ENCODE results near the gene CDKN1A.

The CDKN1A gene

DNA sequence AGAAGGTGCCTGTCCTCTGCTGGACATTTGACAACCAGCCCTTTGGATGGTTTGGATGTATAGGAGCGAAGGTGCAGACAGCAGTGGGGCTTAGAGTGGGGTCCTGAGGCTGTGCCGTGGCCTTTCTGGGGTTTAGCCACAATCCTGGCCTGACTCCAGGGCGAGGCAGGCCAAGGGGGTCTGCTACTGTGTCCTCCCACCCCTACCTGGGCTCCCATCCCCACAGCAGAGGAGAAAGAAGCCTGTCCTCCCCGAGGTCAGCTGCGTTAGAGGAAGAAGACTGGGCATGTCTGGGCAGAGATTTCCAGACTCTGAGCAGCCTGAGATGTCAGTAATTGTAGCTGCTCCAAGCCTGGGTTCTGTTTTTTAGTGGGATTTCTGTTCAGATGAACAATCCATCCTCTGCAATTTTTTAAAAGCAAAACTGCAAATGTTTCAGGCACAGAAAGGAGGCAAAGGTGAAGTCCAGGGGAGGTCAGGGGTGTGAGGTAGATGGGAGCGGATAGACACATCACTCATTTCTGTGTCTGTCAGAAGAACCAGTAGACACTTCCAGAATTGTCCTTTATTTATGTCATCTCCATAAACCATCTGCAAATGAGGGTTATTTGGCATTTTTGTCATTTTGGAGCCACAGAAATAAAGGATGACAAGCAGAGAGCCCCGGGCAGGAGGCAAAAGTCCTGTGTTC is 1.3 kb upstream of the CDKN1A start:
- DNase-seq (ENCODE audit: low read depth in 3 of 3): no peak

- DNase-seq (ENCODE audit: low read depth in 3 of 3): no peak
These were observed 594 bp upstream of the CDKN1A start for GRCh38 chr6:36677753-36678487.

GRCh38 chr6:36679043-36679833 is 724 bp downstream of the CDKN1A start:
- no peak for DNase-seq (ENCODE audit: low read depth in 3 of 3)

DNA sequence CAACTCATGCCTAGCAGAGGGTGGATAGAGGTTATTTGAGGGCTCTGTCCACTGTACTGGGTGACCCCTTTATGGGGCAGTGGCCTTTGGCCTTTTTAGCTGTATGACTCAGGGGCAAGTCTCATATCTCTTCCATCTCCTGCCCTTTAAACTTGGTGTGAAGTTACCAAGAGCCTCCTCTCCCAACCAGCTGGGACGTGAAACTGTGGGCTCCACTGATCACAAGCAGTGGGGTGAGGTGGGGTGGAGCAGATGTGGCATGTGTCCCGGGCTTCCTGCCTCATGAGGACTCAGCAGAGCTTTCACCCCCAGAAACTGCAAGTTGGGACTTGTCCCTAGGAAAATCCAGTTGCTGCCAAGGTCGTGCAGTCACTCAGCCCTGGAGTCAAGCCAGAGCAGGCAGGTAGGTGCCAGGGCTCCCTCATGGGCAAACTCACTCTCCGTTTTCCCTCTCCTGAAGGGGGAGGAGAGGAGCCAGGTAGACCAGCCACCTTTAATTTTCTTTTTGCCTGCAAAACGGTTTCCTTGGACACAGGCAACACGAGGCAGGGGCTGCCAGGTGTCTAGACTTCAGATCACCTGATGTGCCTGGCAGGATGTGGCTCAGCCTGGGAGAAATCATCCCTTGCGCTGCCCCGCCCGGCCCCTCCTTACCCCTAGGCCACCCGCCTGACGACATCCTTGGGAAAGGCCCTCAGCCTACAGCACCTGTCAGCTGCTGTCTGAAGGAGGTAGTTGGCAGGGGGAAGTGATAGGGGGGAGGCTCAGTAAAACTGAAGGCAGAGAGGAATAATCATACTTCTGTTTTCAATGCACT is 4.0 kb downstream of the CDKN1A start:
- peak in 2 of 3 donors; percentile 50 to 55 for DNase-seq (ENCODE audit: low read depth in 3 of 3)

- DNase-seq (ENCODE audit: low read depth in 3 of 3): no peak
These were observed 4.7 kb downstream of the CDKN1A start for GRCh38 chr6:36683145-36683655.

- DNase-seq (ENCODE audit: low read depth in 3 of 3): no peak
These were observed 5.3 kb downstream of the CDKN1A start for GRCh38 chr6:36683656-36684446.

DNA sequence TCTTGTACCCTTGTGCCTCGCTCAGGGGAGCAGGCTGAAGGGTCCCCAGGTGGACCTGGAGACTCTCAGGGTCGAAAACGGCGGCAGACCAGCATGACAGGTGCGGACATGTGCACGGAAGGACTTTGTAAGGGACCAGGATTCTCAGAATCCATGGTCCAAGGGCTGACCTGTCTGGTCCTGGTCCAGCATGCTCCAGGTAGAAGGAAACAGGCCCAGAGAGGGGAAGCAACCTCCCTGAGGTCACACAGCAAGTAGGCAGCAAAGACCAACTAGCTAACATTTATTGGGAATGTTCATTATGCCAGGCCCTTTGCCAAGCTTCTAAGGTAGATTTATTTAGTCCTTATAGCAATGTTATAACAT is 5.9 kb downstream of the CDKN1A start:
- DNase-seq (ENCODE audit: low read depth in 3 of 3): no peak

- DNase-seq (ENCODE audit: low read depth in 3 of 3): no peak
These were observed 6.8 kb downstream of the CDKN1A start for GRCh38 chr6:36685166-36685924.

GRCh38 chr6:36685926-36686667 is 7.6 kb downstream of the CDKN1A start:
- DNase-seq (ENCODE audit: low read depth in 3 of 3): no peak

DNA sequence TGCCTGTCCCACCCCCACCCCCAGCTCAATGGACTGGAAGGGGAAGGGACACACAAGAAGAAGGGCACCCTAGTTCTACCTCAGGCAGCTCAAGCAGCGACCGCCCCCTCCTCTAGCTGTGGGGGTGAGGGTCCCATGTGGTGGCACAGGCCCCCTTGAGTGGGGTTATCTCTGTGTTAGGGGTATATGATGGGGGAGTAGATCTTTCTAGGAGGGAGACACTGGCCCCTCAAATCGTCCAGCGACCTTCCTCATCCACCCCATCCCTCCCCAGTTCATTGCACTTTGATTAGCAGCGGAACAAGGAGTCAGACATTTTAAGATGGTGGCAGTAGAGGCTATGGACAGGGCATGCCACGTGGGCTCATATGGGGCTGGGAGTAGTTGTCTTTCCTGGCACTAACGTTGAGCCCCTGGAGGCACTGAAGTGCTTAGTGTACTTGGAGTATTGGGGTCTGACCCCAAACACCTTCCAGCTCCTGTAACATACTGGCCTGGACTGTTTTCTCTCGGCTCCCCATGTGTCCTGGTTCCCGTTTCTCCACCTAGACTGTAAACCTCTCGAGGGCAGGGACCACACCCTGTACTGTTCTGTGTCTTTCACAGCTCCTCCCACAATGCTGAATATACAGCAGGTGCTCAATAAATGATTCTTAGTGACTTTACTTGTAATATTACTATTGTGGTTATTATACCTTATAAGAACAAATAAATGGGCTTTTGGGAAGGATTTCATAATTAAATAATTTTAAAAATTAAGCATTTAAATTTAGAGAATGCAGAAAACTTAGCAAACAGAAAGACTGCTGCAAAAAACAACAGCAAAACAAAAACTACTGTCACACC is 8.4 kb downstream of the CDKN1A start:
- no peak for DNase-seq (ENCODE audit: low read depth in 3 of 3)

- DNase-seq (ENCODE audit: low read depth in 3 of 3): no peak
These were observed 9.7 kb downstream of the CDKN1A start for GRCh38 chr6:36688063-36688738.

- no peak for DNase-seq (ENCODE audit: low read depth in 3 of 3)
These were observed 10.2 kb downstream of the CDKN1A start for GRCh38 chr6:36688739-36689075.

DNA sequence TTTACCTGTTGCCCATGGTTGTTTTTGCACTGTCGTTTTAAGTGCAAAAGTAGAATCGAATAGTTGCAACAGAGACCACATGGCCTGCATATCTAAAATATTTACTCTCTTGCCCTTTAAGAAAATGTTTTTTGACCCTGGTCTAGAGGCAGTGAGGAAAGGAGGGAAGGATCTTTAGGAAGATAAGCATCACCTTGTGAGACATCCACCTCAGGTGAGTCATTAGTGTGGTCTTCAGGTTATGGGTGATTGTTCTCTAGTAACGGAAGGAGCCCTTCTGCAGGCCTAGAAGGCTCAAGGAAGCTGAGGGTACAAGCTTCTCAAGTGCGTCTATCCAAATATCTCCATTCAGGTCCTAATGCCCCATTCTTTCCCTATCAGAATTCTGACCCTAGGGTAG is 12.5 kb downstream of the CDKN1A start:
- no peak for DNase-seq (ENCODE audit: low read depth in 3 of 3)

DNA sequence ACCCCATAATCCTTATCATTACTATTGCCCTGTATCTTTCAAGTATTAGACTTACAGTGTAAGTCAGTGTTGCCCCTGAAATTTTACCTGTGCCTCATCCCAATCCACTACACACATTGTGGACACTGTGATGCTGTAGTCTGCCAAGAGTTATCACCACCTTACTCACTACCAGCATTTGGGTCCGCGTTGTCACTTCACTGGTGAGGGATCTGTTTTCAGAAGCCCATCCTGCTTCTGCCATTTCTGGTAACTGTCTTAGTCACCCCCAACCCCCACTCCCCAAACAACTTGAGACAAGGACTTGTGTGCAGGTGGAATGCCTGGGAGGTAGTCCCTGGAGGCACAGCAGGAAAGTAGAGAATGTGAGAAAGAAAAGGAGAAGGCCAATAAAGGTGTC is 13.1 kb downstream of the CDKN1A start:
- no peak for DNase-seq (ENCODE audit: low read depth in 3 of 3)

DNA sequence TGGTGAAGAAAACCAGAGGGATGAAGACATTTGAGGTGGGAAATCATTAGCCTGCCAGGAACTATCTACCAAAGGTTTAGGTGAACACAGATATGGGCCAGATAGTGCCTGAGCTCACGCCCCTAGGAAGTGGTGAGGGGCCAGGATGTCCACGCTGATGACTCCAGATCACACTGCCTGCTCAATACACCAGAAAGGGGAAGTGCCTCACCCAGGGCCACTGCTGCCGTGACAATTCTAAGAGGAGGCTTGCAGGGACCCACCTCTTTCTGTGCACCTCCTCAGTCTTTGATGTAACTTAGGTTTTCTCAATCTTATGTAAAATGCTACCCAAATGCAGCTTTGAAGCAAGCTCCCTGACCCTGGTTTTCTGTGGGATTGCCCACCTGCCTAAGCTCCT is 13.7 kb downstream of the CDKN1A start:
- no peak for DNase-seq (ENCODE audit: low read depth in 3 of 3)

DNA sequence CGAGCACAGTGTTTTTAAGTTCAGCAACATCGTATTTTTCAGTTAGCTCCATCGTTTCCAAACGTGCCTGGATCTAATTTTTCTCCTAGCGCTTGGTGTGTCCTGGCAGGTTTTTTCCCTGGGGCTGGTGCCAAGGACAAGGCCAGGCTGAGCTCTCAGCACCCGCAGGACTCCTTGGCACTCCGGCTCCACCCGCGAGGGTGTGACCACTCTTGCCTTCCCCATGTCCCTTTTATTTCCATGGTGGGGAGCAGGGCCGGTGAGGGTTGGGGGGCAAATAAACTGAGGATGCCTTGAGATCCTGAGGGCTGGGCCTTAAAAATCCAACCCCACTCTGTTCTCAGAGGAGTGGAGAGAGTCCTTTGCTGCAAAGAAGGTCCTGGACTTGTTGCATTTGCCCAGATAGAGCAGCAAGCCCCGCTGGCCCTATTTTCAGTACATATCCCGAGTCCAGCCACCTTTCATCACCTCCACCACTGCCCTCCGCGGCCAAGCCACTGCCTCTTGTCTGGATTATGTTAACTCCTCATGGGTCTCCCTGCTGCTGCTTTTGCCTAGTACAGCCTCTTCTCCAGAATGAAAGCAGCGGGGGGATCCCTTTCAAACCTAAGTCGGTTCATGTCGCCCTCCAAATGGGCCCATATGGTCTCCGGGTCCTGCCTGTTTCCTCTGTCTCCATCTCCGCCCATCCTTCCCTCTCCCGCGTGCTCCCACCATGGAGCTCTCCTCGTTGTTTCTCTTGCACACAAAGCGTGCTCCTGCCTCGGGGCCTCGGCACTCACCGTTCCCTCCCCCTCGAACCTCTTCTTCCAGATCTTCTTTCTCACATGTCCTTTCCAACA is 14.6 kb downstream of the CDKN1A start:
- DNase-seq (ENCODE audit: low read depth in 3 of 3): no peak

- no peak for DNase-seq (ENCODE audit: low read depth in 3 of 3)
These were observed 16.1 kb downstream of the CDKN1A start for GRCh38 chr6:36694616-36695015.
